ENCODE data around the gene TJAP1. TPM values are rescaled to one million over a fixed set of nuclear protein-coding genes. Genes with fewer than 3 reads are reported as not detected.

The TJAP1 gene
- total RNA-seq, 1 donor from 2014 or later, result 31.0 TPM

- no peak for TF ChIP-seq CTCF (IDR thresholded peaks at IDR 0.05)
- Mint-ChIP-seq H3K9me3 (ENCODE audit: low read depth) (no peaks in the 10 kb centered on the region), H3K4me1 (ENCODE audit: low read depth) (peaks cover 21% of the 10 kb centered on the region), H3K27me3 (ENCODE audit: low read depth) (no peaks in the 10 kb centered on the region), H3K27ac (ENCODE audit: unreplicated experiment) (no peak overlapping the region), H3K4me3 (ENCODE audit: unreplicated experiment) (no peak overlapping the region), H3K36me3 (ENCODE audit: low read depth) (peaks cover 5% of the 10 kb centered on the region)
- no peak for DNase-seq (ENCODE audit: low spot score)
These were observed 39.7 kb upstream of the TJAP1 start for GRCh38 chr6:43437700-43438099.

- H3K27ac Mint-ChIP-seq (ENCODE audit: unreplicated experiment), result no peak overlapping the region
These were observed 34.4 kb upstream of the TJAP1 start for GRCh38 chr6:43442935-43443334.

DNA sequence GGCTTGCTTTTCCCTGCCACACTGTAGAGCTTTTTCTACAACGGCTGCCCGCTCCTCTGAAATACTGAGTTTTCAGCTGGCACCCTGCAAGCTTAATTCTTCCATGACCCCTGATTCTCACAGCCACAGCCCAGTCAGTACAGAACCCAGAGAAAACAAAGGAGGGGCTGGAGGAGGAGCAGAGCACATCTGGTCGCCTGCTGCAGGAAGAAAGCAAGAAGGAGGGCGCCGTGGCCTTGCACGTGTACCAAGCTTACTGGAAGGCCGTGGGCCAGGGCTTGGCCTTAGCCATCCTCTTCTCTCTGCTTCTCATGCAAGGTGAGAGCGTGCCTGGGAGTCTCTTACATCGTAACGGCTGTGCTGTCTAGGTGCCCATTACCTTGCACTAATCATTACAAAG is 33.3 kb upstream of the TJAP1 start:
- no peak overlapping the region for H3K4me3 Mint-ChIP-seq (ENCODE audit: unreplicated experiment)
- no peak for TF ChIP-seq CTCF (IDR thresholded peaks at IDR 0.05)
- no peaks in the 10 kb centered on the region for H3K9me3 Mint-ChIP-seq (ENCODE audit: low read depth)
- no peaks in the 10 kb centered on the region for H3K27me3 Mint-ChIP-seq (ENCODE audit: low read depth)
- no peaks in the 10 kb centered on the region for H3K4me1 Mint-ChIP-seq (ENCODE audit: low read depth)
- no peak for DNase-seq (ENCODE audit: low spot score)
- H3K36me3 Mint-ChIP-seq (ENCODE audit: low read depth), result peaks cover 35% of the 10 kb centered on the region
- H3K27ac Mint-ChIP-seq (ENCODE audit: unreplicated experiment), result no peak overlapping the region

More at GRCh38 chr6:43442935-43443334, 34.4 kb upstream of the TJAP1 start:
- Mint-ChIP-seq H3K4me3 (ENCODE audit: unreplicated experiment) (no peak overlapping the region), H3K9me3 (ENCODE audit: low read depth) (no peaks in the 10 kb centered on the region), H3K36me3 (ENCODE audit: low read depth) (peaks cover 31% of the 10 kb centered on the region), H3K4me1 (ENCODE audit: low read depth) (no peaks in the 10 kb centered on the region), H3K27me3 (ENCODE audit: low read depth) (no peaks in the 10 kb centered on the region)
- TF ChIP-seq CTCF (IDR thresholded peaks at IDR 0.05), result no peak
- DNase-seq (ENCODE audit: low spot score), result no peak

GRCh38 chr6:43444582-43444981 is 32.8 kb upstream of the TJAP1 start:
- Mint-ChIP-seq H3K27me3 (ENCODE audit: low read depth) (no peaks in the 10 kb centered on the region), H3K36me3 (ENCODE audit: low read depth) (peaks cover 37% of the 10 kb centered on the region), H3K4me3 (ENCODE audit: unreplicated experiment) (no peak overlapping the region), H3K9me3 (ENCODE audit: low read depth) (no peaks in the 10 kb centered on the region), H3K4me1 (ENCODE audit: low read depth) (no peaks in the 10 kb centered on the region), H3K27ac (ENCODE audit: unreplicated experiment) (no peak overlapping the region)
- no peak for DNase-seq (ENCODE audit: low spot score)
- no peak for TF ChIP-seq CTCF (IDR thresholded peaks at IDR 0.05)

GRCh38 chr6:43445576-43445975 is 31.8 kb upstream of the TJAP1 start:
- peaks cover 42% of the 10 kb centered on the region for H3K36me3 Mint-ChIP-seq (ENCODE audit: low read depth)
- TF ChIP-seq CTCF (IDR thresholded peaks at IDR 0.05), result no peak
- no peaks in the 10 kb centered on the region for H3K27me3 Mint-ChIP-seq (ENCODE audit: low read depth)
- H3K9me3 Mint-ChIP-seq (ENCODE audit: low read depth), result no peaks in the 10 kb centered on the region
- no peak overlapping the region for H3K27ac Mint-ChIP-seq (ENCODE audit: unreplicated experiment)
- DNase-seq (ENCODE audit: low spot score), result no peak
- H3K4me3 Mint-ChIP-seq (ENCODE audit: unreplicated experiment), result no peak overlapping the region
- no peaks in the 10 kb centered on the region for H3K4me1 Mint-ChIP-seq (ENCODE audit: low read depth)

All from chondrocyte (in vitro differentiated cells).